Measurements from ENCODE around the gene AKAP13. TPM values are rescaled to one million over a fixed set of nuclear protein-coding genes. Genes with fewer than 3 reads are reported as not detected.

AKAP13 gene
- total RNA-seq, 1 experiment from 2014 or later = 47.3 TPM

- WGBS (ENCODE audit: extremely low coverage, insufficient read length, low lambda C conversion rate) = no CpG with 5 or more reads among the region's 5 CpGs
- H3K4me2 ChIP-seq (ENCODE audit: insufficient read depth, insufficient read length, low read length) = no peak overlapping the region
- H3K36me3 Mint-ChIP-seq (ENCODE audit: insufficient read depth in 1 of 3, low read depth in 3 of 3) = peaks cover 2 to 9% (median 4%) of the 10 kb centered on the region in 3 experiments; a peak in 6 of 7 replicates
These were observed 178.4 kb downstream of the AKAP13 start for GRCh38 chr15:85558848-85559247.

More at GRCh38 chr15:85558848-85559247, 178.4 kb downstream of the AKAP13 start:
- H3K4me3 Mint-ChIP-seq = no peak overlapping the region
- Histone ChIP-seq H2BK12ac (ENCODE audit: insufficient read length, low read depth, low read length) (no peak overlapping the region), H3K4me1 (ENCODE audit: insufficient read depth, low read length) (peaks cover 3% of the 10 kb centered on the region; the same call in 1 of the 2 replicates), H3K23me2 (ENCODE audit: insufficient read length, low read depth, low read length, poor library complexity, severe bottlenecking) (no peaks in the 10 kb centered on the region), H4K91ac (ENCODE audit: insufficient read length, low read depth, low read length) (no peak overlapping the region), H3K14ac (ENCODE audit: insufficient read depth, low read length) (no peak overlapping the region), H2AFZ (ENCODE audit: low read length) (no peak overlapping the region), H3K79me1 (ENCODE audit: insufficient read depth, low read depth, low read length, poor library complexity, severe bottlenecking) (no peaks in the 10 kb centered on the region), H3K27ac (ENCODE audit: insufficient read length, low read depth, low read length) (no peak overlapping the region), H3K27me3 (ENCODE audit: insufficient read depth, low read length) (no peaks in the 10 kb centered on the region), H3K56ac (ENCODE audit: insufficient read length, low read depth, low read length) (no peak overlapping the region), H4K5ac (ENCODE audit: insufficient read length, low read depth, low read length) (no peak overlapping the region), H2BK20ac (ENCODE audit: low read depth, low read length, poor library complexity, severe bottlenecking) (no peak overlapping the region), H4K20me1 (ENCODE audit: control insufficient read depth, insufficient read depth, insufficient read length) (no peaks in the 10 kb centered on the region), H2BK5ac (ENCODE audit: insufficient read length, low read length) (no peak overlapping the region), H3K18ac (ENCODE audit: insufficient read length, low read depth, low read length) (no peak overlapping the region), H2BK120ac (ENCODE audit: low read depth, low read length, poor library complexity, severe bottlenecking) (no peak overlapping the region), H3T11ph (ENCODE audit: low read length) (no peak overlapping the region), H3K4ac (ENCODE audit: low read depth, low read length) (no peak overlapping the region), H2AK5ac (ENCODE audit: insufficient read length, low read length) (no peak overlapping the region), H3K23ac (ENCODE audit: insufficient read length, low read depth, low read length) (no peak overlapping the region), H3K9me3 (ENCODE audit: control insufficient read depth, low read depth, low read length) (no peaks in the 10 kb centered on the region), H4K8ac (replicated peaks; ENCODE audit: insufficient read length, low read depth, low read length) (no peak overlapping the region), H3K9ac (ENCODE audit: extremely low read depth, insufficient read length, low read length) (no peak overlapping the region), H3K79me2 (ENCODE audit: insufficient read depth, low read length) (no peaks in the 10 kb centered on the region), H2BK15ac (ENCODE audit: low read depth, low read length) (no peak overlapping the region)
- TF ChIP-seq, protein P1, sequence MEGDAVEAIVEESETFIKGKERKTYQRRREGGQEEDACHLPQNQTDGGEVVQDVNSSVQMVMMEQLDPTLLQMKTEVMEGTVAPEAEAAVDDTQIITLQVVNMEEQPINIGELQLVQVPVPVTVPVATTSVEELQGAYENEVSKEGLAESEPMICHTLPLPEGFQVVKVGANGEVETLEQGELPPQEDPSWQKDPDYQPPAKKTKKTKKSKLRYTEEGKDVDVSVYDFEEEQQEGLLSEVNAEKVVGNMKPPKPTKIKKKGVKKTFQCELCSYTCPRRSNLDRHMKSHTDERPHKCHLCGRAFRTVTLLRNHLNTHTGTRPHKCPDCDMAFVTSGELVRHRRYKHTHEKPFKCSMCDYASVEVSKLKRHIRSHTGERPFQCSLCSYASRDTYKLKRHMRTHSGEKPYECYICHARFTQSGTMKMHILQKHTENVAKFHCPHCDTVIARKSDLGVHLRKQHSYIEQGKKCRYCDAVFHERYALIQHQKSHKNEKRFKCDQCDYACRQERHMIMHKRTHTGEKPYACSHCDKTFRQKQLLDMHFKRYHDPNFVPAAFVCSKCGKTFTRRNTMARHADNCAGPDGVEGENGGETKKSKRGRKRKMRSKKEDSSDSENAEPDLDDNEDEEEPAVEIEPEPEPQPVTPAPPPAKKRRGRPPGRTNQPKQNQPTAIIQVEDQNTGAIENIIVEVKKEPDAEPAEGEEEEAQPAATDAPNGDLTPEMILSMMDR (conservative IDR thresholded peaks at IDR 0.05) = no peak
- H3K27me3 Mint-ChIP-seq (ENCODE audit: low read depth) = no peaks in the 10 kb centered on the region
- peaks cover 1 to 3% of the 10 kb centered on the region in 2 experiments; a peak in 4 of 5 replicates for H3K9me3 Mint-ChIP-seq
- no peak for DNase-seq
- H3K27ac Mint-ChIP-seq = no peak overlapping the region
- peaks cover 20 to 41% of the 10 kb centered on the region in 2 experiments for H3K4me1 Mint-ChIP-seq
